B cell (primary cell): Measurements from ENCODE around the gene TSKS.

Source experiments
- EZH2 ChIP-seq: IDR thresholded peaks from 2 replicates; pipeline ENCODE4 v1.6.1; 2012; ENCODE audit warnings: borderline replicate concordance, low read depth, mild to moderate bottlenecking, moderate library complexity, low read length; ENCODE audit not compliant: insufficient read depth, poor library complexity, severe bottlenecking
- TF ChIP-seq, protein P1 (sequence below): fragments of 200-600 bp; IDR thresholded peaks from one replicate; pipeline ENCODE4 v1.8.0; 2022; ENCODE audit warnings: antibody characterized with exemption, mild to moderate bottlenecking

DNA sequence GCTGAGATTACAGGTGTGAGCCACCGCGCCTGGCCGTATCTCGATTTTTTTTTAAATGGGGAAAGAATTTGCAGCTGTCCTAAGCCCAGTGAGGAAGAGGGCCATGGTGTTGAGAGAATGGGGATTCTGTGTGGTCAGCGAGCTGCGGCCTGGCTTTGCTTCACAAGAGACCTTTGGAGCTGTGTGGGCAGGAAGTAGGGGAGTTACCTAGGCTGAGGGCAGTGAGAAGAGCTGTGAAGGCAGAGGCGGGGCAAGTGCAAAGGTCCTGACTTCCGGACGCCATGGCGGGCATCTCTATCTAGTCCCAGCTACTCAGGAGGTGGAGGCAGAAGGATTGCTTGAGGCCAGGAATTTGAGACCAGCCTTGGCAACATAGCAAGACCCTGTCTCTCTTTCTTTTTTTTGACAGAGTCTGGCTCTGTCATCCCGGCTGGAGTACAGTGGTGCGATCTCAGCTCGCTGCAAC lies 8.6 kb upstream of the TSKS start:
- TF ChIP-seq, protein P1, sequence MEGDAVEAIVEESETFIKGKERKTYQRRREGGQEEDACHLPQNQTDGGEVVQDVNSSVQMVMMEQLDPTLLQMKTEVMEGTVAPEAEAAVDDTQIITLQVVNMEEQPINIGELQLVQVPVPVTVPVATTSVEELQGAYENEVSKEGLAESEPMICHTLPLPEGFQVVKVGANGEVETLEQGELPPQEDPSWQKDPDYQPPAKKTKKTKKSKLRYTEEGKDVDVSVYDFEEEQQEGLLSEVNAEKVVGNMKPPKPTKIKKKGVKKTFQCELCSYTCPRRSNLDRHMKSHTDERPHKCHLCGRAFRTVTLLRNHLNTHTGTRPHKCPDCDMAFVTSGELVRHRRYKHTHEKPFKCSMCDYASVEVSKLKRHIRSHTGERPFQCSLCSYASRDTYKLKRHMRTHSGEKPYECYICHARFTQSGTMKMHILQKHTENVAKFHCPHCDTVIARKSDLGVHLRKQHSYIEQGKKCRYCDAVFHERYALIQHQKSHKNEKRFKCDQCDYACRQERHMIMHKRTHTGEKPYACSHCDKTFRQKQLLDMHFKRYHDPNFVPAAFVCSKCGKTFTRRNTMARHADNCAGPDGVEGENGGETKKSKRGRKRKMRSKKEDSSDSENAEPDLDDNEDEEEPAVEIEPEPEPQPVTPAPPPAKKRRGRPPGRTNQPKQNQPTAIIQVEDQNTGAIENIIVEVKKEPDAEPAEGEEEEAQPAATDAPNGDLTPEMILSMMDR, result no peak
- TF ChIP-seq EZH2, result no peak
